Lung microvascular endothelial cell (primary cell): Measurements from ENCODE around the gene CEBPZ. TPM values are rescaled to one million over a fixed set of nuclear protein-coding genes. Genes with fewer than 3 reads are reported as not detected.
A peak's percentile ranks its signal among the peaks of the same experiment; 100 is the strongest.
"Not testable (repeated sequence)": the region's sequence is repeated elsewhere in the genome, so short reads cannot be mapped to it uniquely, and the experiment has no call there.

ENCODE experiments used
- DNase-seq, 2 donors: peaks; one replicate each; pipeline versions ENCODE4 v3.0.0 to v3.0.0-alpha.2; 2010; ENCODE audit warnings: low read depth in 2 of 2
- total RNA-seq: library from RNA; depleted of rRNA; stranded (reverse); fragments of >200 nt; gene quantifications from 2 replicates; pipeline ENCODE4 v1.2.1, GENCODE V29; 2014

Gene CEBPZ
- total RNA-seq, 1 donor from 2014 or later: 38.7 TPM

DNA sequence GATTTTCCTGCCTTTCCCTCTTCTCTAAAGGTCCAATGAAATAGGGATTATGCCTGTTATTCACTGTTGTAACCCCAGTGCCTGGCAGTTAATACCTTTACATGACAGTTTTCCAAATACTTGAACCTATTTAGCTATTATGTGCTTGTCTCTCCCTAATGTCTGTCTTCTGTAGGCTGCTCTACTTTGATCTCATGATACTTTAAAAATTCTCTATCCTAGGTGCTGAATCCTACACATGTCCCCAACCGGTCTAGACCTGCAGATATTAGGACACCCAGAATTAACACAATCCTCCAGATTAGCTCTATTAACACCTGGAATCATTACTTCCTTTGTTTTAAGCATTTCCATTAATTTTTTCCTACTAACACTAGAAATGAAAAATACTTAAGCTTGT, 7.3 kb downstream of the CEBPZ start:
- DNase-seq: no peak

DNA sequence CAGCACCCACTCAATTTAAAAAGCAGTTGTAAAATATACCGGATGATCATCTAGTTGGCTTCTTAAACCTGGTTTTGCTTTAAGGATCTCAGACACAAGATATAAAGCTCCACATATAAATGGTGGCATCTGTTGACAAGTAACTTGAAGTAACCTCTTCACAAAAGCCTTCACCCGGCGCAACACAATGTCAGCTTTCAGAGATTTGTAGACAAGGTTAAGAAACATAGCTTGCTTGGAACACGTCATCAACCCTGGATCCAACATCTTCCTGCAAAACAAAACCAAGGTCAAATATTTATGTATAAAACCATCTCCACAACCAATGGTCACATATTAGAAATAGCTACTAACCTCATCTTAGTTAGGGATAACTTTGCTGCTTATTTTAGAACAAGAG, 8.3 kb downstream of the CEBPZ start:
- no peak for DNase-seq

DNA sequence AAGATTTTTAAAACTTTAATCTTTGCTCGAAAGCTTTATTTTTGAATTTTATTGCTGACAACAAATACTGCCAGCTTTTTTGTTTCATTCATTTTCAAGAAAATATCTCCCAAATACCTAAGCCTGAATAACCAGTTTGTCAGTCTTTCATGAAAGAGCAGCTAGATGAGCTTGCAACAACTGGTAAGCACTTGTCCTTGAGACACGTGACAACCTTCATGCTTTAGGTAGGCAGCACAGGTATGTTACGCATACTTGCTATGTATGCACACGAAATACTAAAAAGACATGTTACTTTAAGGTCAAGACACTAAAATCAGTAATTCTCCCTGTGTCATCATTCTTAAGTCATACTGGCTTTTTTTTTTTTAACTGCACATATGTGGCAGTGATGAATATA, 12.3 kb downstream of the CEBPZ start:
- no peak for DNase-seq

DNA sequence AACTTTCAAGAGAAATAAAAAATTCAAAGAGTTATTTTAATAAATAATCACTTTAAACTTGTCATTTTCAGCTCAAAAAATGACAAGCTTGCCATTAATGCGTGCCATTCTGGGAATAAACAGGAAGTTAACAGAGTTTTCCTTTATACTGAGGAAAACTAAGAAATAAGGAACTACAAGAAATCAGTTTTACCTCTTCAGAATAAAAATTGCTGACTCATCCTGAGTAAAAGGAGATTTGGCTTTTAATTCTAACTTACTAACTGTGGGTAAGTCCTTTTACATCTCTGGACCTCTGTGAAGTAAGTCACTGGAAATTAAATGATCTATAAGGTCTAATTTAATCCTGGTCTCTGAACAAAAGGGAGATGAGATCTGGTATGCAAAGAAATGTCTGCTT, 16.1 kb downstream of the CEBPZ start:
- DNase-seq: peak in 1 of 2 donors; percentile 9

DNA sequence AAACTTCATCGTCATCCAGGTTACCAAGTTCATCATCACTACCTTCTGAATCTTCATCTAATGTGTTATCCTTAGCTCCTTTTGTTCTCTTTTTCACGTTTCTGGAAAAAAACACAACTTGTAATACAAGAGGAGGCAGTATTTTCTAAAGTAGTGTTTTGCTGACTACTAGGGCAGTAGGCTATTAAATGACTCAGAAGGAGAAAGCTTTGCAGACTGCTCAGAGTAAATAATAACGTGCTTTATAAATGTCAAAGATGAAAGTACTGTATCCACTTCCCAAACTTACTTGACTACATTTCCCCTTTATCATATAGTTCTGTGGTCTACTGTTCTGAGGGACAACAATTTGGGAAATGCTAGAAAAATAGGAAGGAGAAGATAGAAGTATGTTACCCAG, 19.5 kb downstream of the CEBPZ start:
- no peak for DNase-seq

DNA sequence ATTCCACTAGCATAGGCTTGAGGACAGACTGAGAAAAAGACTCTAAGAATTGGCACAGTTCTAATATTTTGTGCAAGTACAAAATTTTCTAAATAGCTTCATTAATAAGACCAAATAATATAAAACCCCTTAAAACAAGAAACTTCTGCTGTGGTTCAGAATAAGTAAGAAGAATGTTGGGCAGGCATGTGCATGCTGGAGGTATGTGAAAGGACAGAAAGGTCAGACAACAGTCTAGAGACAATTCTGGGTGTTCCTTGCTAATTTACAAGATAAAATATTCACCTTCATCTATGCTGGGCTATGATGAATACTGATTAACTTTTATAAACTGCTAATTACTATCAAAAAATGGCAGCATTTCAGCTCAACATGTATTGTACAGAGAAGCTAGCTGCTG, 20.2 kb downstream of the CEBPZ start:
- DNase-seq: no peak

DNA sequence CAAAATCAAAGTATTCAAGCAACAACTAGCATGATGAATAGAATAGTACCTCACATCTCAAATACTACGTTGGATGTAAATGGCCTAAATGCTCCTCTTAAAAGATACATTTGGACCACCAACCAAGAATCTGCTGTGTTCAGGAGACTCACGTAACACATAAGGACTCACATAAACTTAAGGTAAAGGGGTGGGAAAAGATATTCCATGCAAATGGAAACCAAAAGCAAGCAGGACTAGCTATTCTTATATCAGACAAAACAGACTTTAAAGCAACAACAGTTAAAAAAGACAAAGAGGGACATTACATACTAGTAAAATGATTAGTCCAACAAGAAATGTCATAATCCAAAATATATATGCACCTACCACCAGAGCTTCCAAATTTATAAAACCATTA, 24.6 kb downstream of the CEBPZ start:
- not testable (repeated sequence) for DNase-seq

DNA sequence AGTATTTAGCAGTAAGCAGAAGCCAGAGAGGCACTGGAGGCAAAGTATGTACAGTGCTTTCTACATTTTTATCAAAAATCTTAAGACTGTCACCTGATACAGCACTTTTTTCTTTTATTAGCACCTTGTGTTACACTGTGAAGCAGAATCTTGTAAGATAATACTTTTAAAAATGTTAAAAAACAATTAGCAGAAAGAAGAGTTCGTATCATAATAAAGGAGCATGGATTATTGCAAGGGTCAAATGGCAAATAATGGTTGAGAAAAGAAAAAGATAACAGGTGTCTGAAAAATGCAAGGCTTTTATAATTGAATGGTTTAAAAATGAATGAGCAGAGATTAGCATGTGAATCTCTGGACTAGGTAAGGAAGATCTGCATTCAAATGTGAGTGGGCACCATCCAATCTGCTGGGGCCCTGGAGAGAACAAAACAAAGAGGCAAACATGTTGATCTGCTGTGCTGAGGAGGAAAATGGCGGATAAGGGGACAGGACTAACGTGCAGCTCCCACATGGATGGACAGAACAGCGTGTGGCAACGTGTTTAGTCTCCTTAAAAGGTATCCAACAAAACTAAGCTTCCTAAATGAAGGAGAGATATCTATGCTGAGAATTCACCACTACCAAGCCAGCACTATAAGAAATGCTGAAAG, 25.6 kb downstream of the CEBPZ start:
- no peak for DNase-seq

DNA sequence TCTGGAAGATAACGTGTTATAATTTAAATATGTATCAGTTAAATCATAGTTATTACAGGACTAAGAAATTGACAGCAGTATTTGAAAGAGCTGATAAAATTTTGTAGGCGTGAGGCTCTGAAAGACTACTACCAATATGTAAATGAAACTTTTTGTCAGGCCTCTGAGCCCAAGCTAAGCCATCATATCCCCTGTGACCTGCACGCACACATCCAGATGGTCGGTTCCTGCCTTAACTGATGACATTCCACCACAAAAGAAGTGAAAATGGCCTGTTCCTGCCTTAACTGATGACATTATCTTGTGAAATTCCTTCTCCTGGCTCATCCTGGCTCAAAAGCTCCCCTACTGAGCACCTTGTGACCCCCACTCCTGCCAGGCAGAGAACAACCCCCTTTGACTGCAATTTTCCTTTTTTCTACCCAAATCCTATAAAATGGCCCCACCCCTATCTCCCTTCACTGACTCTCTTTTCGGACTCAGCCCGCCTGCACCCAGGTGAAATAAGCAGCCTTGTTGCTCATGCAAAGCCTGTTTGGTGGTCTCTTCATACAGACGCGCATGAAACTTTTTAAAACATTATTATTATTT, 26.2 kb downstream of the CEBPZ start:
- not testable (repeated sequence) for DNase-seq

DNA sequence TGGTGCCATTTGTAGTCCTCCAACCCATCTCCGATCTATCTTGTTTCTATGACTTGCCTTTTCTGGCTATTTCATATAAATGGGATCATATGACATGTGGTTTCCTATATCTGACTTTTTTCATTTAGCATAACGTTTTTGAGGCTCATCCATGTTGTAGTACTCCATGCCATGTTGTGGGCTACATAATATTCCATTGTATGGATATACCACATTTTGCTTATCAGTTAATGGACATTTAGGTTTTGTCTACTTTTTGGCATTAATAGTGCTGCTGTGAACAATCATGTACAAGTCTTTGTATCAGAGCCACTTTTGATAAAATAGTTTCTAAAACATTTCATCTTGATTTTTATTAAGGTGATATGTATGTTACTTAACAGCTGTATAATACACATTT, 27.7 kb downstream of the CEBPZ start:
- no peak for DNase-seq

DNA sequence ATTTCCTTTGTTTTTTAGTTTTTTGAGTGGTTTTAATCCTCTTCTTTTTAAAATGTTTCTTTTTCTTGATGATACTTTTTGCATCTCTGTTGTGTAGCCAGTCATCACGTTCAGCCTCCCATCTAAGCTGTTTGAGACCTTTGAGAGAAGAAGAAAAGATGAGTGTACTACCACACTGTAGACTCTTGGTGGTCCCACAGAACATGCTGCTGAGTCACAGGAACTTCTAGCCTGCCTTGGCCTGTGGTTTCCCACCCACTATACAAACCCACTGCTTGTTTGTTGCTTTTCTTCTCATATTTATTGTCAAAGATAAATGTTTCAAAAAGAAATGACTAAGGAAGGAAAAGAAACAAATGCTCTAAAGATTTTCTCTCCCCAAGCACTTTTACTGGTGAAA, 29.6 kb downstream of the CEBPZ start:
- DNase-seq: peak in 1 of 2 donors; percentile 10

DNA sequence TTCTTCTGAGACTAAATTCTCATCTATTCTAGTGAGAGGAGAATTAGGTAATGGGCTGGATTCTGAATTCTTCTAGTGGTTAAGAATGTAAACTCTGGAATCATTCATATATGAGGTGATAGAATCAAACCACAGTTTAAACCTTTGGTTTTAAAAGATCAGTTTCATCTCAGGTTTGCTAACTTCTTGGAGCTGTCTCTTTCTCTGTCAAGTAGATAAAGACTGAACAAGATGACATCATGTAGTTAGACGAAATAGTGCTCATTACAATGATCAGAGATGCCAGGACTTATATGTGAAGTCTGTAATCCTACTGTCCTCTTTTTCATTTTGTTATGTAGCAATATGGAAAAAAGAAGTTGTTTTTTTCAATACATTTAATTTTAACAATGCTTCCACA, 30.2 kb downstream of the CEBPZ start:
- no peak for DNase-seq

DNA sequence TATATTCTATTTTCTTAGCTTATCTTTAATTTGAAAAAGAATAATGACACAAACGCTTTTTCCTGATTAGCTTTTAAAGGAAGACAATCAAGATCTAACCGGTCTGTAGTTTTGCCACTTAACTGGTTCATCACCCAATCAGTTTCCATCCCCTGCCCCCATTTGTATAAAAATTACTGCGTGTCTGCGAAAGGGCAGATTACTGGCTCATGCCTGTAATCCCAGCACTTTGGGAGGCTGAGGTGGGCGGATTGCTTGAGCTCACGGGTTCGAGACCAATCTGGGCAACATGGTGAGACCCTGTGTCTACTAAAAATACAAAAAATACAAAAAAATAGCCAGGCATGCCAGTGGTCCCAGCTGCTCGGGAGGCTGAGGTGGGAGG, 32.7 kb downstream of the CEBPZ start:
- no peak for DNase-seq

DNA sequence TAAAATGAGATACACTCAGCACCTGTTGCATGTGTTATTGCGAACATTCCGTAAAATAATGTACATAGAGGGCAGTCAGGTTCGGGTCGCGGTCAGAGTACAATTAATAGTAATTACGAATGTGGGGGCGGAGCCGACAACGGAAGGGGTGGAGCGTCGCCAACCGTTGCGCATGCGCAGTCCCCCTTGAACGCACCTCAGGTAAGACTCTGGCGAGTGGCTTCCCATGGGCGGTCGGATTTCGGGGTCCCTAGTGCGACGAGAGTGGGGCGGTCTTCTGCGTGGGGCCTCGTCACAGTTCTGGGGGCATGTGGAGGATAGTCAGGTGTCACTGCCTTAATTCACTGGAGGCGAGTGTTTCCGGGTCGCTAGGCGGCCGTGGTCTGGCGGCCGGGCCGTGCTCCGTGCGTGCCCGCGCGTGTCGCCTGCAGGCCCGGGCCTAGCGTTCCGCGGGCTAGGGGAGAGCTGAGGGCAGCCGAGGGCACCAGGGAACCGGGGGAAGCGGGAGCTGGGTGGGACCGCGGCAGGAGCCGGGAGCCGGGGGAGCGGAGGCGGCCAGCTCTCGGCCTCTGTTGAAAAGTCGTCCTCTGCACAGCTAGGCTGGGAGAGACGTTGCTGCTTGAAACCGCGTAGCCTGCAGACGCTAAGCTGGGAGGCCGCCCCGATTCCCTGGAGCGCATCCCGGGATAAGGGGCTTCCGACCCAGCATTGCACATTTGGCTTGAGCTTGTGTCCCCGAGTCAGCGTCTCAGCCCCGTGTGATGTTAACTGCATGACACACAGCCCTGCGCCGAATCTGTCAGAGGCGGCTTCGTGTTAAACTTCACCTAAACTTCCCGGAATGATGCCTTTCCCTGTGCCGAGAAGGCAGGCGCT, 34.8 kb downstream of the CEBPZ start, which contains the start of gene CEBPZOS:
Gene CEBPZOS, plus strand, starts transcription at position 177 of the 876 bp plus-strand sequence. CDS start 3,209 bp downstream, outside the sequence.
- peak; percentile 82 to 90 for DNase-seq

DNA sequence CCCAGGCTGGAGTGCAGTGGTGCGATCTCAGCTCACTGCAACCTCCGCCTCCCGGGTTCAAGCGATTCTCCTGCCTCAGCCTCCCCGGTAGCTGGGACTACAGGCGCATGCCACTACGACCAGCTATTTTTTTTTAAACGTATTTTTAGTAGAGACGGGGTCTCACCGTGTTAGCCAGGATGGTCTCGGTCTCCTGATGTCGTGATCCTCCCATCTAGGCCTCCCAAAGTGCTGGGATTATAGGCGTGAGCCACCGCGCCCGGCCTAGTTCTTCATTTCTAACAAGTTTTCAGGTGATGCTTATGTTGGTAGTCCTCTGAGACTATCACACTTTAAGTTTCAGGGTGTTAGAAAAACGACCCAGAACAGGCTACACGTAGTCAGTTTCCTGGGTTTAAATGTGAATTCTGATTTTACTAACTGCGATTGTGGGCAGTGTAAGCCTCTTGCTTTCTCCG, 35.5 kb downstream of the CEBPZ start:
- not testable (repeated sequence) for DNase-seq

DNA sequence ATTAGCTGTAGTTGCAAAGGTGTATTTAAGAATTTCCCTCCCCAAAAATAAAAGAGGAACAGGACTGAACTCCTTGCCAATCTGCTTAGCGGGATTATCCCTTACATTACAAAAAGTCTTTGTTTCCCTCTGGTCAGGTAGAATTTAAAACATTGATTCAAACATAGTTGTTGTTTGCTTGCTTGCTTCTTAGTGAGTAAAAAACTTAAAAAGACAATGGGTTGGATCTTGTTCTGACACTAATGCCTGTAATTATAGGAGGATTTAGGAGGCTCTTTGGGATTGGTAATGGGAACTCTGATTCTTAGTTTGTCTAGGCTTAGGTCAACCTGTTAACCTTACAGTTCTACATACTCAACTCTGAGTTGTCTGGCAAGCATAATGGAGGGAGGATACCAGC, 38.8 kb downstream of the CEBPZ start:
- DNase-seq: no peak

DNA sequence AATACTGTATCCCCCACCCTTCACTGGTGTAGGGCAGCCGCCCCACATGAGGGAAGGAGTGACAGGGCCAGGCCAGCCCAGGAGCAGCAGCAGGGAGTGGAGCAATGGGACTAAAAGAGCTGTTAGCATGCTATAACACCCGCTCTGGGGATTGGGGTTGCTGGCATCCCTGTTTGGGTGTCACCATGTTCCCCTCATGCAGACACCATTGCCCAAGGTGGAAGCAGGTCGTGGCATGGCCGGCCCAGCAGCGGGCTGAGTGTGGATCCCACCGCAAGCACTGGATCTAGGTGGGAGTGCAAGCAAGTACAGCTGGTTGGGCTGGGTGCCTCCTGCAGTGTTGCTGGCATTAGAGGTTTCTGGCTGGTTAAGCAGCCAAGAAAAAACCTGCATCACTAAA, 39.6 kb downstream of the CEBPZ start:
- DNase-seq: no peak

DNA sequence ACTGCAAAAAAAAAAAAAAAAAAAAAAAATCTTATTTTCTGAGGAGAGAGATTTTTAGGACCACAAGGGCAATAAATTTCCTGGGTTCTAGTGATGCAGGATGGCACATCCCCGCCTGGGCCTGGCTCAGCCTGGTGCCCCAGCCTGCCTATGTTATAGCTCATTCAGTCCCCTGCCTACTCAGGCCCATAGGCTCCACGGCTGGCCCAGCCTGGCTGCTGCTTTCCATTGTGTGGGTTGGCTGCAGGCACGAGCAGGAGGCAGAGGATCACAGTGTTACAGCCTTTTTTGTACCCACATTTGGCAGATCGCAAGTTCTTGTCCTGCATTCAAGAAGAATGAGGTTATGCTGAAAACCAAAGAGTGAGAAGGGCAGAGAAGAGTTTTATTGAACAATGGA, 40.1 kb downstream of the CEBPZ start:
- no peak for DNase-seq

DNA sequence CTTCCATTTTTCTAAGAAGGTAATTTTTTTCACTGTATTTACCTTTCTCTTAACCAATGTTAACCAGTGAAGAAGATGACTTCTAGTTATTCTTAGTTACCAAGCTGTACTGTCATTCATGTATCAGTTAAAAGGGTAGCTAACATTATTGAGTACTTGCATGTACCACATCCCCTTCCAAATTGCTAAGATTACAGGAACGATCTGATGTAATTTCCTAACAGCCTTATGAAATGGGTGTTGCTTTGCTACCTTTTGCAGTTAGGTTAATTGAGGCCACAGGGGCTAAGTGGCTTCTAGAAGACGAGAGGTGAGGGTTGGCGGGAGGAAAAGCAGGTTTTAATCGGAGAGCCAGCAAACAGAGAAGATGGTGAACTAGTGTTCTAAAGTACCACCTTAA, 41.1 kb downstream of the CEBPZ start:
- no peak for DNase-seq

DNA sequence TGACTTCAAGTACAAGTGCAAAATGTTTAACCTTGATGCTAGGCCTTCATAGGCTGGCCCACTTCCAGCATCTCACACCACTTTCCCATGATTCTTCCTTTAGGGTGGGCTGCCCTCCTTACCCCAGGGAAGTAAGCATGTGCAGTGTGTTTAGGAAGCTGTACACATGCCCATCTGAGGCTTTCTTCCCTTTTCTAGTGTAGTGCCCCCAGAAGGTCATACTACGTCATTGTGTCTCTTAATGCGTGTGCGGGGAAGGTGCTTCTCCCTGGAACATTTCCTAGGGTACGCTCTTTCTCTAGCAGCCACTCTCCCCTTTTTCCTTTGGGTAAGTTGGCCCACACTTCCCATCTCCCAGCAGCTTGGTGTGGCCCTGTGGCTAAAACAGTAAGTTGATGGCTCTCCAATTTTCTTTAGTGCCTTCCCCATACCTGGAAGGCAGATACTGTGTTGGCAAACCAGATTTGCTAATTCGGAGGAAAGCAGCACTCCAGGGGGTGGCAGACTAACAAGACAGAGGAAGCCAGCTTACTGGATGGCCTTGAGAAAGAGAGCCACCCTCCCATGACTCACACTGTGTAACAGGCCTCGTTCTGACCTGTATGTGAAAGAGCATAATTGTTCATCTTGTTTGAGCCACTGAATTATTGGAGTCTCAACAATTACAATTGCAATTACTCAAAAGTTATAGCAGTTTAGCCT, 41.8 kb downstream of the CEBPZ start:
- peak; percentile 7 to 81 for DNase-seq

DNA sequence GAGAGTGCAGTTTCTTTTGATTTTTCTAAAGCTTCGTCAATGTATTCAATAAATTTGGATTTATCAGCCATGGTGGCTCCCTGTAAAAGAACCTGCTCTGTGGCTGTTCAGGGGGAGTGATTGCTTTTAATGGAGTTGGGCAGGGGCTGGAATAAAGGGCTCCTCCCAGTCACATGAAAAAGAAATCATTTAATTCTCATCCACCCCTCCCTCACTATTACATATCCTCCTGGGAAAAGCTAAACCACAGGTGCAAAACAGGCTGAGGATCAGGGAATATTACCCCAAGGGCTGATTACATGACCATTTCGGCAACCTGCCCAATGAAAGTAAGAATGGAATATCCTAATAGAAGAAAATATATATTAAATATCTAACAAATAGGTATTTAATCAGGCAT, 42.8 kb downstream of the CEBPZ start, which contains the start of gene SULT6B1:
Gene SULT6B1, minus strand, starts transcription at position 101 of the 400 bp plus-strand sequence. Its CDS starts 30 bp downstream, at position 71.
- DNase-seq: no peak
